Chondrocyte (in vitro differentiated cells): ENCODE data around the gene OR9A2. TPM values are rescaled to one million over a fixed set of nuclear protein-coding genes. Genes with fewer than 3 reads are reported as not detected.

Experiments used
- DNase-seq: peaks from one replicate; pipeline ENCODE4 v3.0.0; 2021; ENCODE audit warnings: mixed read lengths, low spot score
- H3K27ac Mint-ChIP-seq: one replicate; pipeline ENCODE4 v1.8.0; 2021; ENCODE audit warnings: mild to moderate bottlenecking, moderate library complexity, mixed read lengths; ENCODE audit not compliant: unreplicated experiment
- H3K27me3 Mint-ChIP-seq: 2 replicates; pipeline ENCODE4 v1.8.0; 2021; ENCODE audit warnings: low read depth, mixed read lengths
- H3K36me3 Mint-ChIP-seq: 2 replicates; pipeline ENCODE4 v1.8.0; 2021; ENCODE audit warnings: low read depth, mixed read lengths
- H3K4me1 Mint-ChIP-seq: 2 replicates; pipeline ENCODE4 v1.8.0; 2021; ENCODE audit warnings: low read depth, mild to moderate bottlenecking, mixed read lengths
- H3K4me3 Mint-ChIP-seq: one replicate; pipeline ENCODE4 v1.8.0; 2021; ENCODE audit warnings: mild to moderate bottlenecking, moderate library complexity, mixed read lengths; ENCODE audit not compliant: unreplicated experiment
- H3K9me3 Mint-ChIP-seq: 2 replicates; pipeline ENCODE4 v1.8.0; 2021; ENCODE audit warnings: low read depth, mixed read lengths
- CTCF ChIP-seq: fragments of 200-600 bp; sonication (generic); IDR thresholded peaks from 2 replicates; pipeline ENCODE4 v1.5.0; 2021; ENCODE audit warnings: antibody characterized with exemption, mild to moderate bottlenecking, moderate library complexity
- total RNA-seq: library from RNA; stranded (reverse); gene quantifications from 3 replicates; pipeline ENCODE4 v1.2.1, GENCODE V29; 2021

Gene OR9A2
- total RNA-seq, 1 donor from 2014 or later: not detected

- H3K27ac Mint-ChIP-seq: peak overlapping the region; percentile 60
- TF ChIP-seq CTCF: no peak
- no peaks in the 10 kb centered on the region for H3K36me3 Mint-ChIP-seq
- H3K27me3 Mint-ChIP-seq: no peaks in the 10 kb centered on the region
- no peak overlapping the region for H3K4me3 Mint-ChIP-seq
- H3K4me1 Mint-ChIP-seq: peaks cover 8% of the 10 kb centered on the region
- H3K9me3 Mint-ChIP-seq: peaks cover 3% of the 10 kb centered on the region
- no peak for DNase-seq
These were observed 22.4 kb upstream of the OR9A2 start for GRCh38 chr7:143049362-143049761.

- H3K4me1 Mint-ChIP-seq: peaks cover 8% of the 10 kb centered on the region
- no peak for TF ChIP-seq CTCF
- peaks cover 3% of the 10 kb centered on the region for H3K9me3 Mint-ChIP-seq
- H3K36me3 Mint-ChIP-seq: no peaks in the 10 kb centered on the region
- no peaks in the 10 kb centered on the region for H3K27me3 Mint-ChIP-seq
- H3K27ac Mint-ChIP-seq: no peak overlapping the region
- no peak for DNase-seq
- H3K4me3 Mint-ChIP-seq: no peak overlapping the region
These were observed 21.9 kb upstream of the OR9A2 start for GRCh38 chr7:143048827-143049226.

GRCh38 chr7:143047326-143047725, 20.4 kb upstream of the OR9A2 start:
- TF ChIP-seq CTCF: no peak
- Mint-ChIP-seq H3K36me3 (no peaks in the 10 kb centered on the region), H3K27me3 (no peaks in the 10 kb centered on the region), H3K27ac (no peak overlapping the region), H3K4me3 (no peak overlapping the region), H3K9me3 (peaks cover 3% of the 10 kb centered on the region), H3K4me1 (peaks cover 17% of the 10 kb centered on the region)
- no peak for DNase-seq

- no peak for DNase-seq
- Mint-ChIP-seq H3K4me3 (no peak overlapping the region), H3K9me3 (peaks cover 3% of the 10 kb centered on the region), H3K27me3 (peaks cover 2% of the 10 kb centered on the region), H3K27ac (no peak overlapping the region), H3K36me3 (no peaks in the 10 kb centered on the region), H3K4me1 (peaks cover 17% of the 10 kb centered on the region)
- TF ChIP-seq CTCF: no peak
These were observed 19.5 kb upstream of the OR9A2 start for GRCh38 chr7:143046426-143046851.

GRCh38 chr7:143043391-143043790, 16.5 kb upstream of the OR9A2 start:
- H3K27me3 Mint-ChIP-seq: peaks cover 2% of the 10 kb centered on the region
- no peaks in the 10 kb centered on the region for H3K36me3 Mint-ChIP-seq
- peak overlapping the region; percentile 30 for H3K27ac Mint-ChIP-seq
- H3K4me1 Mint-ChIP-seq: peaks cover 10% of the 10 kb centered on the region
- H3K4me3 Mint-ChIP-seq: no peak overlapping the region
- no peak for DNase-seq
- peaks cover 3% of the 10 kb centered on the region for H3K9me3 Mint-ChIP-seq
- no peak for TF ChIP-seq CTCF
